GM12864 (cell line): ENCODE measurements around the gene RNU1-2.
"Not testable (repeated sequence)": the region's sequence is repeated elsewhere in the genome, so short reads cannot be mapped to it uniquely, and the experiment has no call there.

ENCODE experiments used
- DNase-seq: peaks from one replicate; pipeline ENCODE4 v3.0.0-alpha.2; 2011; ENCODE audit warnings: low read depth
- H3K4me3 ChIP-seq: 2 replicates; pipeline ENCODE4 v1.5.1; 2011; ENCODE audit warnings: mild to moderate bottlenecking, low read depth, low read length, control low read depth
- TF ChIP-seq, protein P1 (sequence below): IDR thresholded peaks from 2 replicates; pipeline ENCODE4 v1.5.1; 2011; ENCODE audit warnings: low read depth, mild to moderate bottlenecking, moderate library complexity, low read length, control low read depth, inconsistent platforms; ENCODE audit errors: missing control alignments

Gene RNU1-2

DNA sequence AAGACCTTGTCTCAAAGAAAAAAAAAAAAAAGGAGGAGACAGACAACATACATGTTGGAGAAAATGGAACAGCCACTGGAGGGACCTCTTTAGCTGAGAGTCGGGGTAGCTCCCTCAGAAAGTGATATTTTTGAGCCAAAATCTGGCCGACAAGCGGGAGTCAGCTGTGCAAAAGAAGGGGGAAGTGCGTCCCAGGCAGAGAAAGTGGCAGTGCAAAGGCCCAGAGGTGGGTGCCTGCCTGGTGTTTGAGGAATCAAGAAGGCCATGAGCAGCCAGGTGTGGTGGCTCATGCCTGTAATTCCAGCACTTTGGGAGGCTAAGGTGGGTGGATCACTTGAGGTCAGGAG lies 19.8 kb downstream of the RNU1-2 start:
- DNase-seq, result no peak
- no peak overlapping the region for H3K4me3 ChIP-seq
- TF ChIP-seq, protein P1, sequence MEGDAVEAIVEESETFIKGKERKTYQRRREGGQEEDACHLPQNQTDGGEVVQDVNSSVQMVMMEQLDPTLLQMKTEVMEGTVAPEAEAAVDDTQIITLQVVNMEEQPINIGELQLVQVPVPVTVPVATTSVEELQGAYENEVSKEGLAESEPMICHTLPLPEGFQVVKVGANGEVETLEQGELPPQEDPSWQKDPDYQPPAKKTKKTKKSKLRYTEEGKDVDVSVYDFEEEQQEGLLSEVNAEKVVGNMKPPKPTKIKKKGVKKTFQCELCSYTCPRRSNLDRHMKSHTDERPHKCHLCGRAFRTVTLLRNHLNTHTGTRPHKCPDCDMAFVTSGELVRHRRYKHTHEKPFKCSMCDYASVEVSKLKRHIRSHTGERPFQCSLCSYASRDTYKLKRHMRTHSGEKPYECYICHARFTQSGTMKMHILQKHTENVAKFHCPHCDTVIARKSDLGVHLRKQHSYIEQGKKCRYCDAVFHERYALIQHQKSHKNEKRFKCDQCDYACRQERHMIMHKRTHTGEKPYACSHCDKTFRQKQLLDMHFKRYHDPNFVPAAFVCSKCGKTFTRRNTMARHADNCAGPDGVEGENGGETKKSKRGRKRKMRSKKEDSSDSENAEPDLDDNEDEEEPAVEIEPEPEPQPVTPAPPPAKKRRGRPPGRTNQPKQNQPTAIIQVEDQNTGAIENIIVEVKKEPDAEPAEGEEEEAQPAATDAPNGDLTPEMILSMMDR, result no peak

DNA sequence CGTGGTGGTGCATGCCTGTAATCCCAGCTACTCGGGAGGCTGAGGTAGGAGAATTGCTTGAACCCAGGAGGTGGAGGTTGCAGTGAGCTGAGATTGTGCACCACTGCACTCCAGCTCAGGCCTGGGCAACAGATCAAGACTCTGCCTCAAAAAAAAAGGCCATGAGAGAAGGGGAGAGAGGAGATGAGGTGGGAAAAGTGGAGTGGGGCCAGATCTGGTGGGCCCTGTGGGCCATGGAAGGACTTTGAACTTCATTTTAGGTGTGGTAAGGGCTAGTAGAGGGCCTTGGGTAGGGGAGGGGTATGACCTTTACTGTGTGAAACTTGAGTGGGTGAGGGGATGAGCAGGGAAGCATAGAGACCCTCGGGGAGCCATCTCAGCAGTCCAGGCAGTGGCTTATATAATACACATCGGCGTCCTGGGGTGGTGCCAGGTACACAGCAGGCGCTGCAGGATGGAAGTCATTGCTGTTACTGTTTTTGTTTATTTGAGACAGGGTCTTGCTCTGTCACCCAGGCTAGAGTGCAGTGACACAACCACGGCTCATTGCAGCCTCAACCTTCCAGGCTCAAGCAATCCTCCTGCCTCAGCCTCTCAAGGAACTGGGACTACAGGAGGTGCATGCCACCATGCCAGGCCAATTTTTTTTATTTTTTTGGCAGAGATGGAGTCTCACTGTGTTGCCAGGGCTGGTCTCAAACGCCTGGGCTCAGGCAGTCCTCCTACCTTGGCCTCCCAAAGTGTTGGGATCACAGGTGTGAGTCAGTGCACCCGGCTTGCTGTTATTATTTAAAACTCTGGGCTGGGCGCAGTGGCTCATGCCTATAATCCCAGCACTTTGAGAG lies 20.5 kb downstream of the RNU1-2 start:
- H3K4me3 ChIP-seq, result not testable (repeated sequence)

DNA sequence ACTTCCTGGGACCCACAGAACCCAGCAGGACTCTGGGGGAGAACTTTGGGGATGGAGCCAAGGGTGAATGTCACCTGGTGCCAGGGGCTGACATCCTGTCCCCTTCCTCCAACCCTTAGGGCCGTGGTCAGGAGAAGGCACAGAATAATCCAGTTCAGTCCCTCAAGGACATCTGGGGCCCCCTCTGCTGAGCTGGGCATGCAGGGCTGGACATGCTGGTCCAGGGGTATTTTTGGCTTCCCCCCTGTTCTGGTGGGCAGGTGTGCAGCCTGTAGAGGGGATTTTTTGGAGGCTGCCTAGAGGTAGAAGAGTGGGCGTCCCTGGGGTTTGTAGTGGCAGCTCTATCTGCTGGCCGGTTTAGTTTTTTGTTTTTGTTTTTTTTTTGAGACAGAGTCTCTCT lies 22.6 kb downstream of the RNU1-2 start:
- H3K4me3 ChIP-seq, result no peak overlapping the region
- TF ChIP-seq, protein P1, result no peak
- no peak for DNase-seq

More for the DNA sequence above, 20.5 kb downstream of the RNU1-2 start:
- not testable (repeated sequence) for DNase-seq

DNA sequence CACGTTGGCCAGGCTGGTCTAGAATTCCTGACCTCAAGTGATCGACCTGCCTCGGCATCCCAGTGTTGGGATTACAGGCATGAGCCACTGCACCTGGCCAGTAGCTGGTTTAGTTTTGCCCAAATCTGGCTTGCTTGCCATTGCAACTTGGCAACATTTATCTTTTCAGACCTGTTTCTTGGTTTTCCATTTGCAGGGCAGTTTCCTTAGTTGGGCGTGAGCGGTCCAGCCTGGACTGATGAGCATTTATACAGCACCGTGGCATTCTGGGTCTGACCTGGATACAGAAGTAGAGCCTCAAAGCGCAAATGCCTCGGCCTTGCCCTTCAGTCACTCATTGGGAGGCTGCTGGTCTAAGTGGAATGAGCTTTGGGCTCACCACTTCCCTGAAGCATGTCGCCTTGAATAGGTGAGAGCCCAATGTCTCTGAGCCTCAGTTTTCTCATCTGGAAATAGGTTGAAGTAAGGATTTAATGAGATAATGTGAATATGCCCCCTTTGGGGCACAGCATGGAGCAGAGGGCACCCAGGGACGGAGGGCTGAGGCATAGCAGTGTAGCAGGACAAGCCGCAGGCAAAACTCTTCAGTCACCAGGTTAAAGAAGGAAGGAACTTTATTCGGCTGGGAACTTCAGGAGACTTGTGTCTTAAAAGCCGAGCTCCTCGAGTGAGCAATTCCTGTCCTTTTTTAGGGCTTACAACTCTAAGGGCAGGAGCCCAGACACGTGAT lies 23.3 kb downstream of the RNU1-2 start:
- not testable (repeated sequence) for DNase-seq, H3K4me3 ChIP-seq

DNA sequence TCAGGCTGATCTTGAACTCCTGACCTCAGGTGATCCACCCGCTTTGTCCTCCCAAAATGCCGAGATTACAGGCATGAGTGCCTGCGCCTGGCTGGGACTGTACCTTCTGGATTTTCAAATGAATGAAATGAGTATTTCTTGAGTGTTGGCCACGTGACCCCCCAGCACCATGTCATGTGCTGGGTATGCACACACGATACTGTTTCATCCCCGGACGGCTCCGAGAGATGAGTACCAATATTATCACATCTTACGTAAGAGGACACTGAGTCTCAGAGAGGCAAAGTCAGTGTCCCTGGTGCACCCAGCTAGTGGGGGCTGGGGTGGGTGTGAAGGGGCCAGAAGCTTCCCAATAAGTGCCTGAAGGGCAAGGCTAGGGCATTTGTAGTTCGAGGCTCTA lies 25.2 kb downstream of the RNU1-2 start:
- no peak overlapping the region for H3K4me3 ChIP-seq
- DNase-seq, result no peak
- TF ChIP-seq, protein P1, result no peak

DNA sequence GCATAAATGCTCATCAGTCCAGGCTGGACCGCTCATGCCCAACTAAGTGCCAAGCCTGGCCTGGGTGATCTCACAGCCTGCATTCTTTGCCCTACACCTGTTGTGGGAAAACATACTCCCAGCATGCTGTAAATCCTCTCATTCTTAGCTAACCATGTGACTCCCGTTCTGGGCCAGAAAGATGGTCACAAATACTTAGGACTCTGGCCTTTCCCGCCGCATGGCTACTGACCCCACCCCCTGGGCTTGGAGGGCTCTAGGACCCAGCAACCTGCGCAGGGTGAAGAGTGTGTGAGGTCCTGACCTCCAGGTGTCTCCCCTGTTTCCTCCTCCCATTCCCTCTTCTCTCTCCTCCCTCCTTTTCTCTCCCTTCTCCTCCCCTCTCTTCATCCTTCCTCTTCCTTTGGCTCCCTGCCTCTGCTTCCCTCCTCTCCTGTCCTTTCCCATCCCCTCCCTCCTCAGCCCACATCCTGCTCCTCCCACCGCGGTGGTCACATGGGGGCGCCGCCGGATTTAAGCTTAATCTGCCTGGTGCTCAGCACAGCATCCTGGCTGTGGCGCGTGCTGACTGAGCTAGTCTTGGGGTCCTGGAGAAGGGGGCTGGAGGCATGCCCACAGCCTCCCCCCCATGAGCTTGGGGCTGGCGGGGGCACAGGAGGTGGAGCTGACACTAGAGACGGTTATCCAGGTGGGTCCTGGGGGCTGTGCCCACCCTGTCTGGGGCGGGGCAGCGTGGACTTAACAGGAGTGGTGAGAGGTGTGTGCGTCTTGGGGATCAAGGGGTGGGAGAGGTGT lies 25.8 kb downstream of the RNU1-2 start, which contains the start of gene CROCC:
Gene CROCC (plus strand): TSS at position 541 of the 795 bp plus-strand sequence. CDS start 88 bp downstream, at position 629.
- no peak for DNase-seq
- TF ChIP-seq, protein P1, result no peak
- H3K4me3 ChIP-seq, result no peak within 1 kb of the TSS

DNA sequence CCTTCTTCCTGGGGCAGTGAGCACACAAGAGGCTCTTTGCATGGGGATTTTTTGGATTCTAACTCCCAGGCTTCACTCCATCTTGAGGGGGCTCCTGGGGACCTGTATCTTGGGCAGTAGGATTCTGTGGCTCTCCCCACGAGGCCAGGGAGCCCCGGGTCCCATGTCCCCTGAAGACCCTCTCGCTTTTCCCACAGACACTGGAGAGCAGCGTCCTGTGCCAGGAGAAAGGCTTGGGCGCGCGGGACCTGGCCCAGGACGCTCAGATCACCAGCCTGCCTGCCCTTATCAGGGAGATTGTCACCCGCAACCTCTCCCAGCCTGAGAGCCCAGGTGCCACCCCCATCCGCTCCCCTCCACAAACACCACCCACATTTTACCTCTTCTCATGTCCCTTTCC lies 26.7 kb downstream of the RNU1-2 start:
- no peak overlapping the region for H3K4me3 ChIP-seq
- DNase-seq, result no peak
- TF ChIP-seq, protein P1, result no peak
